HL-60 (cell line): ENCODE results near the gene TYRP1.

ENCODE experiments used
- DNase-seq, 2 experiments: peaks; one replicate each; pipeline ENCODE4 v3.0.0-alpha.2; 2010 to 2020; ENCODE audit warnings: low read depth in 1 of 2, low spot score in 1 of 2
- H3K27ac ChIP-seq: fragments of 250-450 bp; sonication (Bioruptor Pico); replicated peaks from 2 replicates; pipeline ENCODE4 v1.5.1; 2020; ENCODE audit warnings: mild to moderate bottlenecking, moderate library complexity
- H3K27me3 ChIP-seq: fragments of 250-450 bp; sonication (Bioruptor Pico); 2 replicates; pipeline ENCODE4 v1.5.1; 2021; ENCODE audit warnings: mild to moderate bottlenecking, moderate library complexity; ENCODE audit not compliant: insufficient read depth, poor library complexity, severe bottlenecking
- H3K4me3 ChIP-seq: replicated peaks from 2 replicates; pipeline ENCODE4 v1.5.1; 2011; ENCODE audit warnings: mild to moderate bottlenecking, control low read depth, low read length; ENCODE audit not compliant: insufficient read depth
- GABPA ChIP-seq: IDR thresholded peaks from 2 replicates; pipeline ENCODE4 v1.6.1; 2012; ENCODE audit warnings: low read depth
- POLR2AphosphoS5 ChIP-seq: IDR thresholded peaks from 2 replicates; pipeline ENCODE4 v1.6.1; 2012; ENCODE audit warnings: low read depth
- SPI1 ChIP-seq: IDR thresholded peaks from 2 replicates; pipeline ENCODE4 v1.6.1; 2012; ENCODE audit warnings: low read depth, mild to moderate bottlenecking, borderline replicate concordance
- TF ChIP-seq, protein P1 (sequence below): IDR thresholded peaks from one replicate; pipeline ENCODE4 v1.5.1; 2011; ENCODE audit warnings: low read length, control low read depth, inconsistent platforms; ENCODE audit not compliant: insufficient read depth
- TF ChIP-seq, protein P2 (sequence below): IDR thresholded peaks from 2 replicates; pipeline ENCODE4 v1.6.1; 2012; ENCODE audit warnings: low read depth; ENCODE audit not compliant: insufficient replicate concordance

TYRP1 gene

DNA sequence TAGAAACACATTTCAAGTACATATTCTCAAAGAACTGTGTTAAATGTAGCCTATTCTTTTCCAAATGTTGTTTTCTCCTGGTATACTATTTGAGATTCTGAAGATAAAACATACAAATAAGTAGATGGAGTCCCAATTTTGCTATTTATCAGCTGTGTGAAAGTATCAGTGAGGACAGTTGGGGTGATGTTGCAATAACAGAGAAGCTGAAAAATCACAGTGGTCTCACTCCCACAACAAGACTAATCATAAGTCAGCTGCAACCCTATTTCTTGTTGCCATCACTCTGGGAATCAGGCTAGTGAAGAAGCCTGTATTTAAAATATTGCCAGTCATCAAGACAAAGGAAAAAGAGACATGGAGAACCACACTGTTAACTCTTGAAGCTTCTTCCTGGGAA, 55.8 kb downstream of the TYRP1 start:
- H3K4me3 ChIP-seq: no peak overlapping the region
- no peaks in the 10 kb centered on the region for H3K27me3 ChIP-seq
- no peak for TF ChIP-seq SPI1
- no peak for TF ChIP-seq POLR2AphosphoS5
- H3K27ac ChIP-seq: no peak overlapping the region
- no peak for DNase-seq

DNA sequence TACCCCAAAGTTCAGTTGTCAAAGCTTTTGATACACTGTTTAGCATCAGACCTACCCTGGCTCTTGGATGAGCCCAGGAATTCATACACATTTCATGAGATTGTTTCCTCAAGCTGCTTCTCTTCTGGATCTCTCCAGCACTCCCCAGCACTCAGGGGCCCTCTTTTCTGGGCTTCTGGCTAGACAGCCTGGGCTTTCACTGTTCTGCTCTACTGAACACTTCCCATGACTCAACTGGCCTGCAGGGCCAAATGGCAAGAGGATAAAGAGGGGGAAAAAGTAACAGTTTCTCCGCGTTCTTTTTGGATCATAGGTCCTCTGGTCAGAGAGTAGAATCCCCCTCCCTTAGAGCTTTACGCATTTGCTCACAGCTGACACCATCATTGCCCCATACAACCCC, 60.7 kb downstream of the TYRP1 start:
- no peak for DNase-seq
- H3K27ac ChIP-seq: no peak overlapping the region
- TF ChIP-seq SPI1: no peak
- TF ChIP-seq GABPA: no peak
- TF ChIP-seq, protein P1, sequence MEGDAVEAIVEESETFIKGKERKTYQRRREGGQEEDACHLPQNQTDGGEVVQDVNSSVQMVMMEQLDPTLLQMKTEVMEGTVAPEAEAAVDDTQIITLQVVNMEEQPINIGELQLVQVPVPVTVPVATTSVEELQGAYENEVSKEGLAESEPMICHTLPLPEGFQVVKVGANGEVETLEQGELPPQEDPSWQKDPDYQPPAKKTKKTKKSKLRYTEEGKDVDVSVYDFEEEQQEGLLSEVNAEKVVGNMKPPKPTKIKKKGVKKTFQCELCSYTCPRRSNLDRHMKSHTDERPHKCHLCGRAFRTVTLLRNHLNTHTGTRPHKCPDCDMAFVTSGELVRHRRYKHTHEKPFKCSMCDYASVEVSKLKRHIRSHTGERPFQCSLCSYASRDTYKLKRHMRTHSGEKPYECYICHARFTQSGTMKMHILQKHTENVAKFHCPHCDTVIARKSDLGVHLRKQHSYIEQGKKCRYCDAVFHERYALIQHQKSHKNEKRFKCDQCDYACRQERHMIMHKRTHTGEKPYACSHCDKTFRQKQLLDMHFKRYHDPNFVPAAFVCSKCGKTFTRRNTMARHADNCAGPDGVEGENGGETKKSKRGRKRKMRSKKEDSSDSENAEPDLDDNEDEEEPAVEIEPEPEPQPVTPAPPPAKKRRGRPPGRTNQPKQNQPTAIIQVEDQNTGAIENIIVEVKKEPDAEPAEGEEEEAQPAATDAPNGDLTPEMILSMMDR: no peak
- no peaks in the 10 kb centered on the region for H3K27me3 ChIP-seq
- H3K4me3 ChIP-seq: no peak overlapping the region

DNA sequence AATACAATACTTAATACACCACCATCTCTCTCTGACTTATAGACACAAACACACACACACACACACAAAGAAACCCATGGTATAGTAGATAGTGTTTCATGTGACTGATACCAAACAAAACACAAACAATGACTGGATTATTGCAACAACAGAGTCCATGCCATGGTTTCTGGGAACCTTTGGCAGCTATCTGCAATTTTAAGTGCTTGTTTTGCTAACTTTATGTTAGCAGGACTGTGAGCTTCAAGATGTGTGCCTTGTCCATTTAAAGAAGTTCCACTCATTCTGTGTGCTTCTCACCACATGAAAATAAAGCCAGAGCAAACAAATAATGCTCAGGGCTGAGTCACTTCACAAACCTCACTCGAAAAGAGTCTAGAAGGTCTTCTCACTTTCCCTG, 66.6 kb downstream of the TYRP1 start:
- Histone ChIP-seq H3K27me3 (no peaks in the 10 kb centered on the region), H3K4me3 (no peak overlapping the region), H3K27ac (no peak overlapping the region)
- no peak for DNase-seq
- TF ChIP-seq, protein P2, sequence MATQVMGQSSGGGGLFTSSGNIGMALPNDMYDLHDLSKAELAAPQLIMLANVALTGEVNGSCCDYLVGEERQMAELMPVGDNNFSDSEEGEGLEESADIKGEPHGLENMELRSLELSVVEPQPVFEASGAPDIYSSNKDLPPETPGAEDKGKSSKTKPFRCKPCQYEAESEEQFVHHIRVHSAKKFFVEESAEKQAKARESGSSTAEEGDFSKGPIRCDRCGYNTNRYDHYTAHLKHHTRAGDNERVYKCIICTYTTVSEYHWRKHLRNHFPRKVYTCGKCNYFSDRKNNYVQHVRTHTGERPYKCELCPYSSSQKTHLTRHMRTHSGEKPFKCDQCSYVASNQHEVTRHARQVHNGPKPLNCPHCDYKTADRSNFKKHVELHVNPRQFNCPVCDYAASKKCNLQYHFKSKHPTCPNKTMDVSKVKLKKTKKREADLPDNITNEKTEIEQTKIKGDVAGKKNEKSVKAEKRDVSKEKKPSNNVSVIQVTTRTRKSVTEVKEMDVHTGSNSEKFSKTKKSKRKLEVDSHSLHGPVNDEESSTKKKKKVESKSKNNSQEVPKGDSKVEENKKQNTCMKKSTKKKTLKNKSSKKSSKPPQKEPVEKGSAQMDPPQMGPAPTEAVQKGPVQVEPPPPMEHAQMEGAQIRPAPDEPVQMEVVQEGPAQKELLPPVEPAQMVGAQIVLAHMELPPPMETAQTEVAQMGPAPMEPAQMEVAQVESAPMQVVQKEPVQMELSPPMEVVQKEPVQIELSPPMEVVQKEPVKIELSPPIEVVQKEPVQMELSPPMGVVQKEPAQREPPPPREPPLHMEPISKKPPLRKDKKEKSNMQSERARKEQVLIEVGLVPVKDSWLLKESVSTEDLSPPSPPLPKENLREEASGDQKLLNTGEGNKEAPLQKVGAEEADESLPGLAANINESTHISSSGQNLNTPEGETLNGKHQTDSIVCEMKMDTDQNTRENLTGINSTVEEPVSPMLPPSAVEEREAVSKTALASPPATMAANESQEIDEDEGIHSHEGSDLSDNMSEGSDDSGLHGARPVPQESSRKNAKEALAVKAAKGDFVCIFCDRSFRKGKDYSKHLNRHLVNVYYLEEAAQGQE: no peak
- no peak for TF ChIP-seq SPI1
- TF ChIP-seq GABPA: no peak
- TF ChIP-seq POLR2AphosphoS5: no peak
- TF ChIP-seq, protein P1: no peak
